ENCODE measurements around the gene PPIL3.
"Not testable (repeated sequence)": the region's sequence is repeated elsewhere in the genome, so short reads cannot be mapped to it uniquely, and the experiment has no call there.

Gene PPIL3

DNA sequence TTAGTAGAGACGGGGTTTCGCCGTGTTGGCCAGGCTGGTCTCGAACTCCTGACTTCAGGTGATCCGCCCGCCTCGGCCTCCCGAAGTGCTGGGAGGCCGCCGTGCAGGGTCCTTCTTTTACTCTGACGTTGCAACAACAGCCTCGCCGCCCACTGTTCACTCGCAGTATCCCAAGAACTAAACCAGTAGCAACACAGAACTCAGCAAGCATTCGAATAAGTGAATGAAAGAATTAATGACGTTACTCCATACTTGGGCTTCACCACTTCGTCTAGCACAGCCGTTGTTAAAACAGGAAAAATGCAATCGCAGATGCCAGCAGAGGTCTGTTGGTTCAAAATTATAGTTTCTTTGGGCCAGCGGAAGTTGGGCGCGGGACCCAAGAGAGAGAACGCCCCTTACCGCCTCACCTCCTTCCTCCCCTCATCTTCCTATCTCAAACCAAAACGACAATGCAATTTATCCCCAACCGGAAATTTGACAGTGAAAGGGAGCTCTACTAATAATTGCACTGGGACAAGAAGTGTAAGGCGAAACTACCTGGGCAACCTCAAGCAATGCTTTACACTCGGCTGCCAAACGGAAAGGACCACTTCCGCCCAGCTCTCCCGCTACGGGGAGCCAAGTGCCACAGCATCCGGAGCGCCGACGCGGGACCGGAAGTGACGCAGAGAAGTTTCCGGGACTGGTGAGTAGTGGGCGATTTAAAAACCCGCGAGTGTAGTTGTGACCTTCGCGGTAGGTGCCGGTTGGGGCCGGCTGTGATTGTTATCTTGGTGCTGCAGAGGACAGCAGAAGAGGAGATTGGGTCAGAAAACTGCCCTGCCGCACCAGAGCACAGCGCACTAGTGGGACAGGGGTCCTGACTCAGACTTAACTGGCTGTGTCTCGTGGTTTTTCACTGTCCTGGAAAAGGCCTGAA, at the start of gene PPIL3, which contains the start of gene NIF3L1:
Gene PPIL3 (minus strand): TSS at position 374 of the 922 bp plus-strand sequence. CDS start 1,462 bp downstream, outside the sequence.
Gene NIF3L1 (plus strand): TSS at position 668 of the 922 bp plus-strand sequence. CDS start 2,573 bp downstream, outside the sequence.
- peak; percentile 95 for DNase-seq

DNA sequence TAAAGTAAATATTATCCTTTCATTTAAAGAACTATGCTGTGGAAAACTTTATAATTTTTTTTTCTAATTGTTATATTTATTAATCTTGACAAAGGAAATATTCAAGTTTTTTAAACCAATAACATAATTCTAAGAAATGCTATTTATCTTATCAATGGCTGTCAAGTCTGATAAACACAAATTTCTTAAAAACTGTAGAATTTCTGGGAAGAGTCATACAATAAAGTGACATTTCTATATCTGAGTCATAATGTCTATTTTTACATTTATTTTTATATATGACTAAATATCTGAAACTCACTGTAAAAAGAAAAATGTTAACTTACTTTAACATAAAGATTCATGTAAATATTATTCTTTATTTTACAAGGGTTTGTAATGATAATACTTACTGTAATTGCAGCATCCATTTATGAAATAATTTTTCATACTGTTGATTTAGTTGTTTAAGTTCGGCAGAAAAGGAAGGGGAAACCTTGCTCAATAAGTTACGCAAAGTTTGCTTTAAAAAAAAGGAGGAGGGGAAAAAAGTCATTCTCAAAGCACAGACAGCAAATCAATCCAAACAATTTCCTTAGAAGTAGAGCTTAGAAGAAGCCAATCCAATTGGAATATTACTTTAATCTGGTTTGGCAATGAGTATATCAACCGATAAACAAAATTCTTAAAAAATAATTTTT, 42.2 kb upstream of the PPIL3 start:
- DNase-seq, result no peak

DNA sequence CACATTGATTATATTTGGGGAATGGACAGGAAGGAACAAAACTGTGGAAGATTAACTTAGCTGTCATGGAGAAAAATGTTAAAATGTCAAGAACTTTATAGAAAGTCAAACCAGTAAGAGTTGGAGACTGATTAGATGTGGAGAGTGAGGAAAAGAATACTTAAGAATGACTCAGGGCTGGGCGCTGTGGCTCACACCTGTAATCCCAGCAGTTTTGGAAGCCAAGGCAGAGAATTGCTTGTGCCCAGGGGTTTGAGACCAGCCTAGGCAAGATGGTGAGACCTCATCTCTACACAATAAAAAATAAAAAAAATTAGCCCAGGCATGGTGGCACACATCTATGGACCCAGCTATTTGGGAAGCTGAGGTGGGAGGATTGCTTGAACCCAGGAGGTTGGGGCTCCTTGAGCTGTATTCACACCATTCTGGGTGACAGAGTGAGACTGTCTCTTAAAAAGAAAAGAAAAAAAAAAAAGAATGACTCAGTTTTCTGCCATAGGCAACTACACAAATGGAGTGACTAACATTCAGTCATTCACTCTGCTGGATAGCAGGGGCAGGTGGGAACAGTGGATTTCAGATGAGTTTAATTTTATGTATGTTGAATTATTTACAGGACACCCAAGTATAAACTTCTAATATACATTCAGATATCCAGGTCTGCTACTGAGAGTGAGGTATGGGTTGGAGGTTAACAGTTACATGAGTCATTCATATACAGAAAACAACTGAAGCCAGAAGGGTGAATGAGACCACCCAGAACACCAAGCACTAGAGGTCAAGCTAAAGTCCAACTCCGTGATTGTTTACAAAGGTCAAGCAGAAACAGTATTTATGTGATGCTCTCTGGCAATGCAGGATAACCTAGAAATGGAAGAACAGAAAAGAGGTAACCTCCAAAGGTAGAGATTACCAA, 40.7 kb upstream of the PPIL3 start:
- DNase-seq, result no peak

DNA sequence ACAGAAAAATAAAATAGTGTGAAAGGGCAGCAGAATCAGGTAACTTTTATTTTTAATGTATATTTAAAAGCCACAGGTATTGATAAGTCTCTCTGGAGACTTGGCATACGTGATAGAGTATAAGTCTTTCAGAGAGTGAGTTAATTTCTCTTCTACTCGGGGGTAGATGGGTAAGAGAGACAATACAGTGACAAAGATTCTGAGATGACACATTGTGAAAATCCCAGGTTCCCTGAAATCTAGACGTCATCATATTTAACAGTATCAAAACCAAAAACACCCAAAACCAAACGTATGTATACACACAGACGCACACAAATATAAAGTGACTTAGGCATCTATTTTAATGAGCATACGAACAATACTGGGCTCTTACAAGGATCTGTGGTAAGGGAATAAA, 33.6 kb upstream of the PPIL3 start:
- DNase-seq, result no peak

DNA sequence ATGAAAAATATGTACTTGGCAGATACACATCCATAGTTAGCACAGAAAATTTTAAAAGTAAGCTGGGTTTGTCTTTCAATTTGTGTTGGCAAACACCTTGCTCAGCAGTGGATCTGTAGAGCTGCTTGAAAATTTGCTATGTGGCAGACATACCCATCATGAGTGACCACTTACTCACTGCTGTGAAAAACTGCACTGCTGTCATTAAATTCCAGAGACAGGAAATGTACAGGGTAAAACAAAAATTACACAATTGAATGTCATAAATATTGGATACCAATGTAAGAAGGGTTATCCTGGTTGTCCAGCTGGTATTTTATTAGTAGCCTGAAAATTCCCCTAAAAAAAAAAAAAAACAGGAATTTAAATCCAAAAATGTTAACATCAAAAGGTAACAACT, 24.8 kb upstream of the PPIL3 start:
- no peak for DNase-seq

DNA sequence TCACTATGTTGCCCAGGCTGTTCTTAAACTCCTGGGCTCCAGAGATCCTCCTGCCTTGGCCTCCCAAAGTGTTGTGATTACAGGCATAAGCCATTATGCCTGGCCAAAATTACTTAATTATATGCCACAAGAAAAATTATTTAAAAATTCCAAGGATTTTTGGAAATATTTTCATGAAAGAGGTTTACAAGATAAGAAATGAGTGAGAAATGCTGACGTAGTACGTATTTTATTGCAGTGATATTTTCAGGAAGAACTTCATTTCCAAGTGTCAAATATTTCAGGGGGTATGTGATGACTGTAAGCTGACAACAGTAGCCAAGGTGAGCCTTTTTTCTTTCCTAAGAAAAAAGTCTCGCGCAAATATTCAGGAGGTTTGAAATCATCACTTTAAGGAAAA, 21.1 kb upstream of the PPIL3 start:
- DNase-seq, result no peak

DNA sequence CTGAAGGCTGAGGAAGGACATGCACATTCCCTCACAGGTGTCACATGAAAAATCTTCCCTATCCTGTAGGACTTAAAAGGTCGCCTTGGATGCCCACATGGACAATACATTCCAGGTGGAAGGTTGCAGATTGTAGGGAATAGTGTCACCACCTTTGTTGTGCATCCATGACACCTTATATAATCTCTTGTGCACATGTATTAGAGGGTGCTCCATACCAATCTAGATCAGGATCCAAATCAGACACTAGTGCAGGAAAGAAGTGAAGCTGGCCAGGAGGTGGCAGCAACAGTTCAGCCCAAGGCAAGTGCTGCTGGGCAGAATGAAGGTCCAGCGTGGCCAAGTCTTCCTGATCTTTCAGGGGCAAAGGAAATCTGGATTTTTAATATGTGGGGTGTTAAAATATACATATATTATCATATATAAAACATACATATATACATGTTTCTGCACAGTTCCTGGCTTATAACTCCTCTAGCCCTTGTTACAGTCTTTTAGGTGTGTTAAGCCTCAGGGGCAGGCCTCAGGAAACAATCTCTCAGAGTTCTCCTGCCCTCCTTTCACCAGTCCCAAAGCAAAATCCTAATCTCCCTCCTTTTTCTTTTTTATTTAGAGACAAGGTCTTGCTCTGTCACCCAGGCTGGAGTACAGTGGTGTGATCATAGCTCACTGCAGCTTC, 16.9 kb upstream of the PPIL3 start:
- DNase-seq, result peak; percentile 44

DNA sequence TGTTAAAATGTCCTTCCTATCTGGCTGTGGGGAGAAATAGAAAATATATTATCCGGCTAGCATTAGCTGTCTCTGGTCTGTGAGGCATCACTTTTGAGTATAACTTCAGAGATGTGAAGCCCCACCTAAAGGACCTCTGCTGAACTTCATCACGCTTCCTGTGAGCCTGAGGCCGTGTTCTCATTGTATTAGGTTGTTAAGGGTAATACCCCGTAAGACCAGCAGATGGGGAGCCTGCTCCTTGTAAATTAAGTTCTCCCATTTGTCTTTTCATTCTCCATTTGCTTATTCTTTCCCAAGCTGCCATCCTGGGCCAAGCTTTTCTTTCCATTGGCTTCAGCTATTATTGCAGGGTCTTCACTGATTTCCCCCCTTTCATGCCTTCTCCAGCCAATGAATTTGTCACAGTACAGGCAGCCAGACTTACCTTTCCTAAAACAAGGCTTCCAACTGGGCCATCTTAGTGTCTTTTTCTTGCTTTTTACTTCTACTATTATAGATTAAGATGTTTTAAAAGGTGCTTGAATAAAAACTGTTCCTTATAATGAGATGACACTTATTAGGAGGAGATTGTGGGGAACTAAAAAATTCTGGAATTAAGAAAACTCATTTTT, 12.7 kb upstream of the PPIL3 start:
- peak; percentile 41 for DNase-seq

DNA sequence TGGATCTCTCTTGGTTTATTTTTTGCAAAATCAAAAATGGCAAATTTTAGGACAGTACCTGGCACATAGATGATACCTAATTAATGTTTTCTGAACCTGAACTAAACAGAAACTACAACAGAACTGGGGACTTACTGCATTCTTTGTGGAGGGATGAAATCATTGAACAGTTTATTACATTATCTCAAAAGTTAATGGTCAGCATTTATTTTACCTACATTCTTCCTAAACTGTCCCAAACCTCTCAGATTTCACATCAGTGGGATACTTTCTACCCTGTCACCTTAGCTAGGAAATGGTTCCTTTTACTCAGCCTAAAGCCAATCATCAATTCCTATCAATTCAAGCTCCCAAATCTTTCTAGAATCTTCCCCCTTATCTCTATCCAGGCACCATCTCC, 10.6 kb upstream of the PPIL3 start:
- no peak for DNase-seq

DNA sequence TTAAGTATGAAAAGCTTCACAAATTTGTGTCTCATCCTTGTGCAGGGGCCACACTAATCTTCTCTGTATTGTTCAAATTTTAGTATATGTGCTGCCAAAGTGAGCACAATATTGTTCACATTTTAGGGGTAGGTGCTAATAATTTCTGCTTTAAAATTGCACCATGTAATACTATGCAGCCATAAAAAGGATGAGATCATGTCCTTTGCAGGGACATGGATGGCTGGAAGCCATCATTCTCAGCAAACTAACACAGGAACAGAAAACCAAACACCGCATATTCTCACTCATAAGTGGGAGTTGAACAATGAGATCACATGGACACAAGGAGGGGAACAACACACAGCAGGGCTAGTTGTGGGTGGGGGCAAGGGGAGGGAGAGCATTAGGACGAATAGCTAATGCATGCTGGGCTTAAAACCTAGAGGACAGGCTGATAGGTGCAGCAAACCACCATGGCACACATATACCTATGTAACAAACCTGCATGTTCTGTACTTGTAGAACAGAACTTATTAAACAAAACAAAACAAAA, 7.1 kb downstream of the PPIL3 start:
- not testable (repeated sequence) for DNase-seq

DNA sequence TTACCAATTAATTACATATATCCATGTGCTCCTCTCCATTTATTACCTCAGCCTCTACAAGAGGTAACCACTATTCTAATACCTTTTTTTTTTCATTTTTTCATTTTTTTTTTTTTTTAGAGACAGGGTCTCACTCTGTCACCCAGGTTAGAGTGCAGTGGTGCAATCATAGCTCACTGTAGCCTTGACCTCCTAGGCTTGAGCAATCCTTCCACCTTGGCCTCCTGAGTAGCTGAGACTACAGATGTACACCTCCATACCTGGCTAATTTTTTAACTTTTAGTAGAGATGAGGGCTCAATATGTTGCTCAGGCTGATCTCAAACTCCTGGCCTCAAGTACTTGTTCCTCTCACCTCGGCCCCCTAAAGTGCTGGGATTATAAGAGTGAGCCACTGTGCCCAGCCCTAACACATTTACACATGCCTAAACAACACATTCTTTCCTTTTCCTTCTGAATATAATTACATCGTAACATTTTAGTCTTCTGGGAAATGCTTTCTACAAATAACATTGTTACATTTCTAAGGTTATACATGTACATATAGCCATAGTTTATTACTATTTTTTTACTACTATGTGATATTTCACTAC, 10.5 kb downstream of the PPIL3 start:
- DNase-seq, result no peak

DNA sequence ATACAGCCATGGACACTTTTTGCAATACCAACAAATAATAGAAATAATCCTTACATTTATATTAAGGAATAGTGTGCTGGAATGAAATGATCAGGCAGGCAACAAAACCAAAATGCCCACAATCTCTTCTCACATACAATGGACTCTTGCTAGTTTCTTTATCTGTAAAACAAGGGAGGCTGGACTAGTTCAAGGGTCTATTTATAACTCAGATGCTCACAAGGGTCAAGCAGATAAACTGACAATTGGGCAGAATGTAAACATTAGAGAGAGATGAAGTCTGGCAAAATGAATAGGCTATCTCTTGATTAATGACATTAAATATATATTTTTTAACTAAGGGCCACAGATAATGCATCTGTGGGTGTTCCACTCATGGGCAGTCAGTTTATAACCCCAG, 11.4 kb downstream of the PPIL3 start:
- no peak for DNase-seq

DNA sequence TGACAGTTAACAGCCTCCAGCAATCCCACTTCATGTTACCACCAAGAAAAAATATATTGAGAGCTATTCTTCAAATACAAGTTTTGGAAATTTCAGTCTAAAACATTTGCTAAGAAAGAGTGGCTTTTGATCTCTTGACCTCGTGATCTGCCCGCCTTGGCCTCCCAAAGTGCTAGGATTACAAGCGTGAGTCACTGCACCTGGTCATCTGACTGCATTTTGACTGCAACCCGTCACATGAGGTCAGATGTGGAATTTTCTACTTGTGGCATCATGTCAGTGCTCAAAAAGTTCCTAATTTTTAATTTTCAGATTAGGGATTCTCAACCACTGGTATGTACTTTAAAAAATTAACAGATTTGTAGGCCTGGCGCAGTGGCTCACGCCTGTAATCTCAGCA, 15.3 kb downstream of the PPIL3 start:
- DNase-seq, result no peak

DNA sequence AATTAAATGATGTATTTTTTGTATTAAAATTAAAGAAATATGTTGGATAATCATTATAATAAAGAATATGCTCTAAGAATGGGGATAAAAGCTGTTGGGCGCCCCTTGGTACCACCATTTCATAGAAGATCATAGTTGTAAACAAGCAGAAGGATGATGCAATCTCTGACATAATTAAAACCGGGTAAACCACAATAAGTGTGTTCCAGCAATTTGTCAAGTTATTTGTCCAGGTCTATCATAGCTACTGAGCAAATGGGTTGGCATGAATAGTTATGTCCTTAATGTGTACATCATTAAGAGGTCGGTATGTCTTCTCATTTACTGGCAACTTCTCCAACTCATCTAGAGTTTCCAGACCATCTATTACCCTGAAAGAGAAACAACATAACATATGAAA, 17.7 kb downstream of the PPIL3 start:
- DNase-seq, result no peak

DNA sequence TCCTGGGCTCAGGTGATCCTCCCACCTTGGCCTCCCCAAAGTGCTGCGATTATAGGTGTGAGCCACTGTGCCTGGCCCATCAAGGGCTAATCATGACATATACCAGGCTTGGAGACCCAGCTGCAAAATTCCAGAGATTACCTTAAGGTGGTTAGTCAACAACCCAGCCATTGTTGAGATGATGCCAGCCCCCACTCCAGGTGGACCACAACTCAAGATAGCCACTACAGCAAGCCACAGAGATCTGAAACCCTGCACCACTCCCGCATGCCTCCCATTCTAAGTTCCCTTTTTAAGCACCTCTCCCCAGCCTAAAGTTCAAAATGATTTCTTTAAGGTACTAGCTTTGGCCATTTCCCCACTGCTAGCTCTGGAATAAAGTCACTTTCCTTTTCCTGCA, 19.9 kb downstream of the PPIL3 start:
- no peak for DNase-seq

DNA sequence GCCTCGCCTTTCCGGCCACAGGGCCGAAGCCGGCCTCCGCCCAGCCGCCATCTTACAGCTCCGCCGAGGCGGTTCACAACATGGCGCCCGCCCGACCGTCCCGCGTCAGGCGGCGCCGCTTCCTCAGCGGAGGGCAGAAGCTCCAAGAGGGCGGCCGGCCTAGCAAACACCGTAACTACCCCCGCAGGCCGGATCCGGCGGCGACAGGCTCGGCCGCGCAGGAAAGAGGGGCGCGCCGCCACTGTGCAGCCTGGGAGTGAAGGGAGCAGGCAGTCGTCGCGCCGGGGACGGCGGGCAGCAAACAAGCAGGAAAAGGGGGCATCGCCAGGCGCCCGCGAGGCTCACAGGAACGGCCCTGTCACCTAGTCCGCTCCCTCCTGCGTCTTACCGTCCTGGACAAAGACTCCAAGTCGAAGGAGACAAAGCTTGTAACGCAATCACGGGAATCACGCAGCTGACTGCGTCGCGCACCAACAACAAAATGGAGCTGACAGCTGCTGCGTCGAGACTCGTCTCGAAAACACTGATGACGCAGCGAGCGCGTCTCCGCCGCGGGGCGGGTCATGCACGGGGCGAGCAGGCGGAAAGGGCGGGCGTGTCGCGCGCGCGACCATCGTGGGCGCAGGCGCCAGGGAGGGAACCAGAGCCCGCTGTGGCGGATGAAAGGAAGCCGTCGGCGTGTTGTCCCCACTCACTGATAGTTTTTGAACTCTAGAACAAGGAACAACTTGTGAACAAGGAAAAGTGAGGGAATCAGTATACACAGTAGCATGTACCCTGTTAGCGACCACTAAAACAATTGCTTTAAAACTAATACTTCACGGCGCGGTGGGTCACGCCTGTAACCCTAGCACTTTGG, 24.5 kb downstream of the PPIL3 start, which contains the start of gene CLK1:
Gene CLK1 (minus strand): TSS at position 483 of the 859 bp plus-strand sequence. CDS start 2,796 bp downstream, outside the sequence.
- peak; percentile 96 for DNase-seq

DNA sequence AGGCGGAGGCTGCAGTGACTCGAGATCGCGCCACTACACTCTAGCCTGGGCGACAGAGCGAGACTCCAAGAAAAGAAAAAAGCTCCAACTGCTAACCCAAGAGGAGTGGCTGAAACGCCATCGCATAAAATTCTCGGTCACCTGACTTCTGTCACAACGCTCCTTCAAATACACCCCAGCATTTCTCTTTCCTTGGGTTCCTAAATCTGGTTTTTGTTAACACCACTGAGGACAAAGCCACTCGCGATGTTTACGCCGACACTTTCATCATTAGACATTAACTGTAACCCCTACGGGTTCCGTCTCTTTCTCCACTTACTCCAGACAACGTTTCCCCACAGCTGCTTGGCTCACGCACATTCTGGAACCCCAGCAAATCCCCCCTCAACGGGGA, 25.1 kb downstream of the PPIL3 start:
- DNase-seq, result no peak

DNA sequence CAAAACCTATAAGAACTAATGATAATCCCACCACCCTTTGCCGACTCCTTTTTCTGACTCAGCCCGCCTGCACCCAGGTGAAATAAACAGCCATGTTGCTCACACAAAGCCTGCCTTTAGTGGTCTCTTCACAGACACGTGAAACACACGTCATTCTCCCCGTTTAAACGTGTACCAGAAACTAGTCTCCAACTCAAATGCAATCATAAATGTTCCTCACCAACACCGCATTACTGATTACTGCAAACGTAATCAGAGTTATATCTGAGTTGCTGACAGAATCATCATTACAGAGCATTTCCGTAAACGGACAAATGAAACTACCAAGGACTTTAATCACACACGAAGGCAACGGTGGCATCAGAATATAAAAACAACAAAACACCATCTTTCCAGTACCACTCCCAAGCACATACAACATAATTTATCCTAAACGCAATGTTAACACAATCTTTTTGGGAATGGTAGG, 26.3 kb downstream of the PPIL3 start:
- peak; percentile 34 for DNase-seq

DNA sequence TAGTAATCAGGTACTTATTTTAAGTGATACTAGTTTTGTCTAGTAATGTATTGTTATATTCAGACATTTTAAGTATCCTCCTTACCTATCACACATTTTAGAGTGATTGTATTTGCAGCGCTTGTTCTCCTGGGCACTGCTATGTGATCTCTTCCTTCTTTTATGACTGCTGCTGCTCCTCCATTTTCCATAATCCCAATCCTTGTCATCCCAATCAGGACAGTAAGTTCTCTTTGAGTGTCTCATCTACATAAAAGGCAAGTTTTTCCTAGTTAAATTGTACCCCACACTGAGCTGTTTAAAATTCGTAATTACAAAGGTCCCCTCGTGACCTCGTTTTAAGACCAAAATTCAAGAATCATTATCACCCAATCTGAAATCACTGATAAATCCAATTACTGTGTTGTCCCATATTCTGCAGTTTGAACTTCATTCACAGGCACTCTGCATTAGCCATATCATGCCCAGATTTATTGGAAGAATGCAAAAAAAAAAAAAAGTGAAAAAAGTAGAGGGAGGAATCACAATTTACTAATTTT, 27.2 kb downstream of the PPIL3 start:
- no peak for DNase-seq

Data from stimulated activated CD4-positive, alpha-beta T cell treated with anti-CD3 and anti-CD28 coated beads, Interleukin-12 subunit alpha, Interleukin-12 subunit beta, amount 100 ng/mL, for 4 hours (primary cell).